ENCODE data around the gene SMG9.

DNA sequence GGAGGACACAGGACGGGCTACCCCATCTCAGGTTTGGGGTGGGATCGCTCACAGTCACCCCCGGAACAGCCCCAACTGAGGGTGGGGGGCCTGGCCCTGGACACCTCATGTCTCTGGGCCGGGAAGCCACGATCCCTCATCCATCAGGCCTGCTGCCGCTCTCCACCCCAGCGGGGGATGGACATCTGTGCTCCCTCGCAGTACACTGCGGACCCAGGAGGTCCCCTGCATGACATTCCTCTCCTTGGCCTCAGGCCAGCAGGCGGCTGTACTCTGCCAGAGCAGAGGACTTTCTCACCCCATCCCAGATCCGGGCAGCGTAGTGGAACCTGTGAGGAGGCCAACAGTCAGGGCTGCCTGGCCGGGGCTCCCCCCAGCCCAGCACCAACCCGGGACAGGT, 23.4 kb downstream of the SMG9 start:
- TF ChIP-seq, protein P1, sequence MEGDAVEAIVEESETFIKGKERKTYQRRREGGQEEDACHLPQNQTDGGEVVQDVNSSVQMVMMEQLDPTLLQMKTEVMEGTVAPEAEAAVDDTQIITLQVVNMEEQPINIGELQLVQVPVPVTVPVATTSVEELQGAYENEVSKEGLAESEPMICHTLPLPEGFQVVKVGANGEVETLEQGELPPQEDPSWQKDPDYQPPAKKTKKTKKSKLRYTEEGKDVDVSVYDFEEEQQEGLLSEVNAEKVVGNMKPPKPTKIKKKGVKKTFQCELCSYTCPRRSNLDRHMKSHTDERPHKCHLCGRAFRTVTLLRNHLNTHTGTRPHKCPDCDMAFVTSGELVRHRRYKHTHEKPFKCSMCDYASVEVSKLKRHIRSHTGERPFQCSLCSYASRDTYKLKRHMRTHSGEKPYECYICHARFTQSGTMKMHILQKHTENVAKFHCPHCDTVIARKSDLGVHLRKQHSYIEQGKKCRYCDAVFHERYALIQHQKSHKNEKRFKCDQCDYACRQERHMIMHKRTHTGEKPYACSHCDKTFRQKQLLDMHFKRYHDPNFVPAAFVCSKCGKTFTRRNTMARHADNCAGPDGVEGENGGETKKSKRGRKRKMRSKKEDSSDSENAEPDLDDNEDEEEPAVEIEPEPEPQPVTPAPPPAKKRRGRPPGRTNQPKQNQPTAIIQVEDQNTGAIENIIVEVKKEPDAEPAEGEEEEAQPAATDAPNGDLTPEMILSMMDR (IDR thresholded peaks at IDR 0.05): no peak
- TF ChIP-seq RAD21 (IDR thresholded peaks at IDR 0.05; ENCODE audit: low read length) (no peak), CHD2 (IDR thresholded peaks at IDR 0.05; ENCODE audit: low read length, partially characterized antibody) (no peak), TCF12 (IDR thresholded peaks at IDR 0.05) (no peak), RFX5 (IDR thresholded peaks at IDR 0.05; ENCODE audit: low read length) (no peak), EP300 (IDR thresholded peaks at IDR 0.05; ENCODE audit: borderline replicate concordance in 1 of 2, low read depth in 1 of 2, low read length in 1 of 2) (no peak), MAX (IDR thresholded peaks at IDR 0.05; ENCODE audit: low read depth) (no peak), PBX3 (IDR thresholded peaks at IDR 0.05) (no peak), NRF1 (IDR thresholded peaks at IDR 0.05; ENCODE audit: low read depth, low read length) (no peak), EZH2phosphoT487 (IDR thresholded peaks at IDR 0.05; ENCODE audit: borderline replicate concordance, low read depth) (no peak), TAF1 (IDR thresholded peaks at IDR 0.05; ENCODE audit: borderline replicate concordance, low read depth, low read length) (no peak), FOSL2 (IDR thresholded peaks at IDR 0.05; ENCODE audit: borderline replicate concordance, low read depth) (no peak), SMC3 (IDR thresholded peaks at IDR 0.05; ENCODE audit: low read depth, low read length) (no peak), RCOR1 (IDR thresholded peaks at IDR 0.05; ENCODE audit: low read length) (no peak)

All from SK-N-SH (cell line).